Activated CD8-positive, alpha-beta memory T cell treated with anti-CD3 and anti-CD28 coated beads, Interleukin-2, amount 50 U/mL, for 1 hour (primary cell): Measurements from ENCODE around the gene KANSL1.
"Not testable (repeated sequence)": the region's sequence is repeated elsewhere in the genome, so short reads cannot be mapped to it uniquely, and the experiment has no call there.

Source experiments
- DNase-seq: peaks from one replicate; pipeline ENCODE4 v3.0.0-alpha.2; 2020; ENCODE audit errors: extremely low read depth

KANSL1 gene

DNA sequence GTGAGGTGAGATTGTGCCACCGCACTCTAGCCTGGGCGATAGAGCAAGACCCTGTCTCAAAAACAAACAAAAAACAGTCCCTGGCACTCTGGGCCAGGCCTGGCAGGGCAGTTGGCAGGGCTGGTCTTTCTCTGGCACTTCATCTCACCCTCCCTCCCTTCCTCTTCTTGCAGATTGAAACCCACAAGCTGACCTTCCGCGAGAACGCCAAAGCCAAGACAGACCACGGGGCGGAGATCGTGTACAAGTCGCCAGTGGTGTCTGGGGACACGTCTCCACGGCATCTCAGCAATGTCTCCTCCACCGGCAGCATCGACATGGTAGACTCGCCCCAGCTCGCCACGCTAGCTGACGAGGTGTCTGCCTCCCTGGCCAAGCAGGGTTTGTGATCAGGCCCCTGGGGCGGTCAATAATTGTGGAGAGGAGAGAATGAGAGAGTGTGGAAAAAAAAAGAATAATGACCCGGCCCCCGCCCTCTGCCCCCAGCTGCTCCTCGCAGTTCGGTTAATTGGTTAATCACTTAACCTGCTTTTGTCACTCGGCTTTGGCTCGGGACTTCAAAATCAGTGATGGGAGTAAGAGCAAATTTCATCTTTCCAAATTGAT lies 169.3 kb downstream of the KANSL1 start:
- DNase-seq: no peak

DNA sequence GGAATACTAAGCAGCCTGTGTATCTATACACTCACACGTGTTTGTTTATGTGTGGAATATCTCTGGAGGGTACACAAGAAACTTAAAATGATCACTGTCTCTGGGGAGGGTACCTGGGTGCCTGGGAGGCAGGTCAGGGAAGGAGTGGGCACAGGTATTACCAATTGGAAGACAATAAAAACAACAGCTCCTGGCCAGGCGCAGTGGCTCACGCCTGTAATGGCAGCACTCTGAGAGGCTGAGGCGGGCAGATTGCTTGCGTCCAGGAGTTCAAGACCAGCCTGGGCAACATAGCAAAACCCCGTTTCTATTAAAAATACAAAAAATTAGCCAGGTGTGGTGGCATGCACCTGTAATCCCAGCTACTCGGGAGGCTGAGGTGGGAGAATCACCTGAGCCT lies 169.9 kb downstream of the KANSL1 start:
- DNase-seq: not testable (repeated sequence)

DNA sequence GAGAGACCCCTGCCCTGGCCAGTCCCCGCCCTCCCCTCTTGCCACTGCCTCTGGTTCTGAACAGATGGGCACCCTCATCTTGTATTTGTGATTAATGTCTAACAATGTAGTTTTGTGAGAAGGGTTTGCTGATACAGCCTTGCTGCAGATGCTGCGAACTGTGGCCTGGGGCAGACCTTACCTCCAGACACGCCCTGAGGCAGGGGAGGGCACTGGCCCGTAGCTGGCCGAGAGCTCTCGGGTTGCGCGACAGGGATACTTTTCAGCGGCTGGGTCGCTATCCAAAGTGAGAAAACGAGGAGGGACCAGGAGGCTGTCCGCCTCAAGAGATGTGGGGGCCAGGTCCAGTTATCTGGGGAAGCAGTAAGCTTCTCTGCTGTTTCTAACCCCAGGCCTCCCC lies 172.2 kb downstream of the KANSL1 start:
- no peak for DNase-seq

DNA sequence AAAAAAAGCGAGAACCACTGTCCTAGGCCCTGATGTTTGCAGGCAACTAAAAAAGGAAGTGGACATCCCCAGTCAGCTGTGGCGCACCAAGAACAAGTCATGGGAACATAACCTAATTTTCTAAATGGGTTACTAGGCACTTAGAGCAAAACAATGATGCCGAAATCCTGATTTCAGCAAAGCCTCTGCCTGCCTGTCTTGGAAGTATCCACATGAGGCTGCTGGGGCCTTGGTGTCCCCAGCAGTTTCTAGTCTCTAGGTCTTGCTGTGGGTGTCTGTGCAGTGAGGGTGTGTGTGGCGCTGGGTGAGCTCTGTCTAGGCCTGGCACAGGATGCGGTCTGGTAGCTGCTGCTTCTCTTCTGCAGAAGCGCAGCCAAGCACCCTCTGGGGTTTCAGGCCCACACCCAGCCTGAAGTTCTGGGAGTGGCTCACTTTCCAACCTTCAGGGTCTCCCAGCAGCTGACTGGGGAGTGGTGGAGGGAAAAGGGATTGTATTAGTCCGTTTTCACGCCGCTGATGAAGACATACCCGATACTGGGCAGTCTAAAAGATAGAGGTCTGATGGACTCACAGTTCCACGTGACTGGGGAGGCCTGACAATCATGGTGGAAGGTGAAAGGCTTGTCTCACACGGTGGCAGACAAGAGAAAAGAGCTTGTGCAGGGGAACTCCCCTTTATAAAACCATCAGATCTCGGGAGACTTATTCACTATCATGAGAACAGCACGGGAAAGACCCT lies 173.0 kb downstream of the KANSL1 start:
- DNase-seq: peak; percentile 22

DNA sequence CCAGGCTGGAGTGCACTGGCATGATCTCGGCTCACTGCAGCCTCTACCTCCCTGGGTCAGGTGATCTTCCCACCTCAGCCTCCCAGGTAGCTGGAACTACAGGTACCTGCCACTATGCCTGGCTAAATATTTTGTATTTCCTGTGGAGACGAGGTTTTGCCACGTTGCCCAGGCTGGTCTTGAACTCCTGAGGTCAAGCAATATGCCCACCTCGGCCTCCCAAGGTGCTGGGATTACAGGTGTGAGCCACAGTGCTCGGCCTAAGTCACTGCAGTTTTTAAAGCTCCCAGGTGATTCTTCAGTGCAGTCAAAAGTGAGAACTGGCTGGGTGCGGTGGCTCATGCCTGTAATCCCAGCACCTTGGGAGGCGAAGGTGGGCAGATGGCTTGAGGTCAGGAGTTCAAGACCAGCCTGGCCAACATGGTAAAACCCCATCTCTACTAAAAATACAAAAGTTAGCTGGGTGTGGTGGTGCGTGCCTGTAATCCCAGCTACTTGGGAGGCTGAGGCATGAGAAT lies 173.8 kb downstream of the KANSL1 start:
- not testable (repeated sequence) for DNase-seq

DNA sequence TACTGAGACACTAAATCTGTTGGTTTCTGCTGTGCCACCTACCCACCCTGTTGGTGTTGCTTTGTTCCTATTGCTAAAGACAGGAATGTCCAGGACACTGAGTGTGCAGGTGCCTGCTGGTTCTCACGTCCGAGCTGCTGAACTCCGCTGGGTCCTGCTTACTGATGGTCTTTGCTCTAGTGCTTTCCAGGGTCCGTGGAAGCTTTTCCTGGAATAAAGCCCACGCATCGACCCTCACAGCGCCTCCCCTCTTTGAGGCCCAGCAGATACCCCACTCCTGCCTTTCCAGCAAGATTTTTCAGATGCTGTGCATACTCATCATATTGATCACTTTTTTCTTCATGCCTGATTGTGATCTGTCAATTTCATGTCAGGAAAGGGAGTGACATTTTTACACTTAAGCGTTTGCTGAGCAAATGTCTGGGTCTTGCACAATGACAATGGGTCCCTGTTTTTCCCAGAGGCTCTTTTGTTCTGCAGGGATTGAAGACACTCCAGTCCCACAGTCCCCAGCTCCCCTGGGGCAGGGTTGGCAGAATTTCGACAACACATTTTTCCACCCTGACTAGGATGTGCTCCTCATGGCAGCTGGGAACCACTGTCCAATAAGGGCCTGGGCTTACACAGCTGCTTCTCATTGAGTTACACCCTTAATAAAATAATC lies 179.6 kb downstream of the KANSL1 start:
- DNase-seq: no peak

DNA sequence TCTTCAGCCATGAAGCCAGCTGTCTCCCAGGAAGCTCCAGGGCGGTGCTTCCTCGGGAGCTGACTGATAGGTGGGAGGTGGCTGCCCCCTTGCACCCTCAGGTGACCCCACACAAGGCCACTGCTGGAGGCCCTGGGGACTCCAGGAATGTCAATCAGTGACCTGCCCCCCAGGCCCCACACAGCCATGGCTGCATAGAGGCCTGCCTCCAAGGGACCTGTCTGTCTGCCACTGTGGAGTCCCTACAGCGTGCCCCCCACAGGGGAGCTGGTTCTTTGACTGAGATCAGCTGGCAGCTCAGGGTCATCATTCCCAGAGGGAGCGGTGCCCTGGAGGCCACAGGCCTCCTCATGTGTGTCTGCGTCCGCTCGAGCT lies 180.1 kb downstream of the KANSL1 start:
- no peak for DNase-seq

DNA sequence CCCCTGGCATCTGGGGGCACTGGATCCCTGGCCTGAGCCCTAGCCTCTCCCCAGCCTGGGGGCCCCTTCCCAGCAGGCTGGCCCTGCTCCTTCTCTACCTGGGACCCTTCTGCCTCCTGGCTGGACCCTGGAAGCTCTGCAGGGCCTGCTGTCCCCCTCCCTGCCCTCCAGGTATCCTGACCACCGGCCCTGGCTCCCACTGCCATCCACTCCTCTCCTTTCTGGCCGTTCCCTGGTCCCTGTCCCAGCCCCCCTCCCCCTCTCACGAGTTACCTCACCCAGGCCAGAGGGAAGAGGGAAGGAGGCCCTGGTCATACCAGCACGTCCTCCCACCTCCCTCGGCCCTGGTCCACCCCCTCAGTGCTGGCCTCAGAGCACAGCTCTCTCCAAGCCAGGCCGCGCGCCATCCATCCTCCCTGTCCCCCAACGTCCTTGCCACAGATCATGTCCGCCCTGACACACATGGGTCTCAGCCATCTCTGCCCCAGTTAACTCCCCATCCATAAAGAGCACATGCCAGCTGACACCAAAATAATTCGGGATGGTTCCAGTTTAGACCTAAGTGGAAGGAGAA lies 180.6 kb downstream of the KANSL1 start:
- DNase-seq: no peak

DNA sequence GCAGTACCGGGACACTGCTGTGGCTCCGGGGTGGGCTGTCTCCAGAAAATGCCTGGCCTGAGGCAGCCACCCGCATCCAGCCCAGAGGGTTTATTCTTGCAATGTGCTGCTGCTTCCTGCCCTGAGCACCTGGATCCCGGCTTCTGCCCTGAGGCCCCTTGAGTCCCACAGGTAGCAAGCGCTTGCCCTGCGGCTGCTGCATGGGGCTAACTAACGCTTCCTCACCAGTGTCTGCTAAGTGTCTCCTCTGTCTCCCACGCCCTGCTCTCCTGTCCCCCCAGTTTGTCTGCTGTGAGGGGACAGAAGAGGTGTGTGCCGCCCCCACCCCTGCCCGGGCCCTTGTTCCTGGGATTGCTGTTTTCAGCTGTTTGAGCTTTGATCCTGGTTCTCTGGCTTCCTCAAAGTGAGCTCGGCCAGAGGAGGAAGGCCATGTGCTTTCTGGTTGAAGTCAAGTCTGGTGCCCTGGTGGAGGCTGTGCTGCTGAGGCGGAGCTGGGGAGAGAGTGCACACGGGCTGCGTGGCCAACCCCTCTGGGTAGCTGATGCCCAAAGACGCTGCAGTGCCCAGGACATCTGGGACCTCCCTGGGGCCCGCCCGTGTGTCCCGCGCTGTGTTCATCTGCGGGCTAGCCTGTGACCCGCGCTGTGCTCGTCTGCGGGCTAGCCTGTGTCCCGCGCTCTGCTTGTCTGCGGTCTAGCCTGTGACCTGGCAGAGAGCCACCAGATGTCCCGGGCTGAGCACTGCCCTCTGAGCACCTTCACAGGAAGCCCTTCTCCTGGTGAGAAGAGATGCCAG lies 181.3 kb downstream of the KANSL1 start:
- DNase-seq: no peak

DNA sequence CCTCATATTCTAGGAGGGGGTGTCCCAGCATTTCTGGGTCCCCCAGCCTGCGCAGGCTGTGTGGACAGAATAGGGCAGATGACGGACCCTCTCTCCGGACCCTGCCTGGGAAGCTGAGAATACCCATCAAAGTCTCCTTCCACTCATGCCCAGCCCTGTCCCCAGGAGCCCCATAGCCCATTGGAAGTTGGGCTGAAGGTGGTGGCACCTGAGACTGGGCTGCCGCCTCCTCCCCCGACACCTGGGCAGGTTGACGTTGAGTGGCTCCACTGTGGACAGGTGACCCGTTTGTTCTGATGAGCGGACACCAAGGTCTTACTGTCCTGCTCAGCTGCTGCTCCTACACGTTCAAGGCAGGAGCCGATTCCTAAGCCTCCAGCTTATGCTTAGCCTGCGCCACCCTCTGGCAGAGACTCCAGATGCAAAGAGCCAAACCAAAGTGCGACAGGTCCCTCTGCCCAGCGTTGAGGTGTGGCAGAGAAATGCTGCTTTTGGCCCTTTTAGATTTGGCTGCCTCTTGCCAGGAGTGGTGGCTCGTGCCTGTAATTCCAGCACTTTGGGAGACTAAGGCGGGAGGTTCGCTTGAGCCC lies 182.5 kb downstream of the KANSL1 start:
- no peak for DNase-seq

DNA sequence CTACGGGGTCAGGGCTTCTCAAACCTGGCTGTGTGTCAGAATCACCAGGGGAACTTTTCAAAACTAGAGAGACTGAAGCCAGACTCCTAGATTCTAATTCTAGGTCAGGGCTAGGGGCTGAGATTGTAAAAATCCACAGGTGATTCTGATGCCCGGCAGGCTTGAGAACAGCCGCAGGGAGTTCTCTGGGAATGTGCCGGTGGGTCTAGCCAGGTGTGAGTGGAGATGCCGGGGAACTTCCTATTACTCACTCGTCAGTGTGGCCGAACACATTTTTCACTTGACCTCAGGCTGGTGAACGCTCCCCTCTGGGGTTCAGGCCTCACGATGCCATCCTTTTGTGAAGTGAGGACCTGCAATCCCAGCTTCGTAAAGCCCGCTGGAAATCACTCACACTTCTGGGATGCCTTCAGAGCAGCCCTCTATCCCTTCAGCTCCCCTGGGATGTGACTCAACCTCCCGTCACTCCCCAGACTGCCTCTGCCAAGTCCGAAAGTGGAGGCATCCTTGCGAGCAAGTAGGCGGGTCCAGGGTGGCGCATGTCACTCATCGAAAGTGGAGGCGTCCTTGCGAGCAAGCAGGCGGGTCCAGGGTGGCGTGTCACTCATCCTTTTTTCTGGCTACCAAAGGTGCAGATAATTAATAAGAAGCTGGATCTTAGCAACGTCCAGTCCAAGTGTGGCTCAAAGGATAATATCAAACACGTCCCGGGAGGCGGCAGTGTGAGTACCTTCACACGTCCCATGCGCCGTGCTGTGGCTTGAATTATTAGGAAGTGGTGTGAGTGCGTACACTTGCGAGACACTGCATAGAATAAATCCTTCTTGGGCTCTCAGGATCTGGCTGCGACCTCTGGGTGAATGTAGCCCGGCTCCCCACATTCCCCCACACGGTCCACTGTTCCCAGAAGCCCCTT lies 183.3 kb downstream of the KANSL1 start:
- no peak for DNase-seq

DNA sequence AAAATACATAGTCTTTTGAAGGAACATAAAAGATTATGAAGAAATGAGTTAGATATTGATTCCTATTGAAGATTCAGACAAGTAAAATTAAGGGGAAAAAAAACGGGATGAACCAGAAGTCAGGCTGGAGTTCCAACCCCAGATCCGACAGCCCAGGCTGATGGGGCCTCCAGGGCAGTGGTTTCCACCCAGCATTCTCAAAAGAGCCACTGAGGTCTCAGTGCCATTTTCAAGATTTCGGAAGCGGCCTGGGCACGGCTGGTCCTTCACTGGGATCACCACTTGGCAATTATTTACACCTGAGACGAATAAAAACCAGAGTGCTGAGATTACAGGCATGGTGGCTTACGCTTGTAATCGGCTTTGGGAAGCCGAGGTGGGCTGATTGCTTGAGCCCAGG lies 184.6 kb downstream of the KANSL1 start:
- no peak for DNase-seq

DNA sequence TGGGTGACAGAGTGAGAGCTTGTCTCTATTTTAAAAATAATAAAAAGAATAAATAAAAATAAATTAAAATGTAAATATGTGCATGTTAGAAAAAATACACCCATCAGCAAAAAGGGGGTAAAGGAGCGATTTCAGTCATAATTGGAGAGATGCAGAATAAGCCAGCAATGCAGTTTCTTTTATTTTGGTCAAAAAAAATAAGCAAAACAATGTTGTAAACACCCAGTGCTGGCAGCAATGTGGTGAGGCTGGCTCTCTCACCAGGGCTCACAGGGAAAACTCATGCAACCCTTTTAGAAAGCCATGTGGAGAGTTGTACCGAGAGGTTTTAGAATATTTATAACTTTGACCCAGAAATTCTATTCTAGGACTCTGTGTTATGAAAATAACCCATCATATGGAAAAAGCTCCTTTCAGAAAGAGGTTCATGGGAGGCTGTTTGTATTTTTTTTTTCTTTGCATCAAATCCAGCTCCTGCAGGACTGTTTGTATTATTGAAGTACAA lies 185.7 kb downstream of the KANSL1 start:
- no peak for DNase-seq

DNA sequence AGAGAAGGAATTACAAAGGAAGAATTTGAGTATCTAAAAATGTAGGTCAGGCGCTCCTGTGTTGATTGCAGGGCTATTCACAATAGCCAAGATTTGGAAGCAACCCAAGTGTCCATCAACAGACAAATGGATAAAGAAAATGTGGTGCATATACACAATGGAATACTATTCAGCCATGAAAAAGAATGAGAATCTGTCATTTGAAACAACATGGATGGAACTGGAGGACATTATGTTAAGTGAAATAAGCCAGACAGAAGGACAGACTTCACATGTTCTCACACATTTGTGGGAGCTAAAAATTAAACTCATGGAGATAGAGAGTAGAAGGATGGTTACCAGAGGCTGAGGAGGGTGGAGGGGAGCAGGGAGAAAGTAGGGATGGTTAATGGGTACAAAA lies 187.1 kb downstream of the KANSL1 start:
- DNase-seq: not testable (repeated sequence)

DNA sequence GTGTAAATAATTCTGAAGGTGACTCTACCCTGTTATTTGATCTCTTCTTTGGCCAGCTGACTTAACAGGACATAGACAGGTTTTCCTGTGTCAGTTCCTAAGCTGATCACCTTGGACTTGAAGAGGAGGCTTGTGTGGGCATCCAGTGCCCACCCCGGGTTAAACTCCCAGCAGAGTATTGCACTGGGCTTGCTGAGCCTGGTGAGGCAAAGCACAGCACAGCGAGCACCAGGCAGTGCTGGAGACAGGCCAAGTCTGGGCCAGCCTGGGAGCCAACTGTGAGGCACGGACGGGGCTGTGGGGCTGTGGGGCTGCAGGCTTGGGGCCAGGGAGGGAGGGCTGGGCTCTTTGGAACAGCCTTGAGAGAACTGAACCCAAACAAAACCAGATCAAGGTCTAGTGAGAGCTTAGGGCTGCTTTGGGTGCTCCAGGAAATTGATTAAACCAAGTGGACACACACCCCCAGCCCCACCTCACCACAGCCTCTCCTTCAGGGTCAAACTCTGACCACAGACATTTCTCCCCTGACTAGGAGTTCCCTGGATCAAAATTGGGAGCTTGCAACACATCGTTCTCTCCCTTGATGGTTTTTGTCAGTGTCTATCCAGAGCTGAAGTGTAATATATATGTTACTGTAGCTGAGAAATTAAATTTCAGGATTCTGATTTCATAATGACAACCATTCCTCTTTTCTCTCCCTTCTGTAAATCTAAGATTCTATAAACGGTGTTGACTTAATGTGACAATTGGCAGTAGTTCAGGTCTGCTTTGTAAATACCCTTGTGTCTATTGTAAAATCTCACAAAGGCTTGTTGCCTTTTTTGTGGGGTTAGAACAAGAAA lies 189.1 kb downstream of the KANSL1 start:
- no peak for DNase-seq

DNA sequence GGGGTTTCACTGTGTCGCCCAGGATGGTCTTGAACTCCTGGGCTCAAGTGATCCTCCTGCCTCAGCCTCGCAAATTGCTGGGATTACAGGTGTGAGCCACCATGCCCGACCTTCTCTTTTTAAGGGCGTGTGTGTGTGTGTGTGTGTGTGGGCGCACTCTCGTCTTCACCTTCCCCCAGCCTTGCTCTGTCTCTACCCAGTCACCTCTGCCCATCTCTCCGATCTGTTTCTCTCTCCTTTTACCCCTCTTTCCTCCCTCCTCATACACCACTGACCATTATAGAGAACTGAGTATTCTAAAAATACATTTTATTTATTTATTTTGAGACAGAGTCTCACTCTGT lies 190.3 kb downstream of the KANSL1 start:
- no peak for DNase-seq

DNA sequence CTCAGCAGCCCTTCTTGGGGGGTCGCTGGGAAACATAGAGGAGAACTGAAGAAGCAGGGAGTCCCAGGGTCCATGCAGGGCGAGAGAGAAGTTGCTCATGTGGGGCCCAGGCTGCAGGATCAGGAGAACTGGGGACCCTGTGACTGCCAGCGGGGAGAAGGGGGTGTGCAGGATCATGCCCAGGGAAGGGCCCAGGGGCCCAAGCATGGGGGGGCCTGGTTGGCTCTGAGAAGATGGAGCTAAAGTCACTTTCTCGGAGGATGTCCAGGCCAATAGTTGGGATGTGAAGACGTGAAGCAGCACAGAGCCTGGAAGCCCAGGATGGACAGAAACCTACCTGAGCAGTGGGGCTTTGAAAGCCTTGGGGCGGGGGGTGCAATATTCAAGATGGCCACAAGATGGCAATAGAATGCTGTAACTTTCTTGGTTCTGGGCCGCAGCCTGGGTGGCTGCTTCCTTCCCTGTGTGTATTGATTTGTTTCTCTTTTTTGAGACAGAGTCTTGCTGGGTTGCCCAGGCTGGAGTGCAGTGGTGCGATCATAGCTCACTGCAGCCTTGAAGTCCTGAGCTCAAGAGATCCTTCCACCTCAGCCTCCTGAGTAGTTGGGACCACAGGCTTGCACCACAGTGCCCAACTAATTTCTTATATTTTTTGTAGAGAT lies 190.8 kb downstream of the KANSL1 start:
- DNase-seq: peak; percentile 28

DNA sequence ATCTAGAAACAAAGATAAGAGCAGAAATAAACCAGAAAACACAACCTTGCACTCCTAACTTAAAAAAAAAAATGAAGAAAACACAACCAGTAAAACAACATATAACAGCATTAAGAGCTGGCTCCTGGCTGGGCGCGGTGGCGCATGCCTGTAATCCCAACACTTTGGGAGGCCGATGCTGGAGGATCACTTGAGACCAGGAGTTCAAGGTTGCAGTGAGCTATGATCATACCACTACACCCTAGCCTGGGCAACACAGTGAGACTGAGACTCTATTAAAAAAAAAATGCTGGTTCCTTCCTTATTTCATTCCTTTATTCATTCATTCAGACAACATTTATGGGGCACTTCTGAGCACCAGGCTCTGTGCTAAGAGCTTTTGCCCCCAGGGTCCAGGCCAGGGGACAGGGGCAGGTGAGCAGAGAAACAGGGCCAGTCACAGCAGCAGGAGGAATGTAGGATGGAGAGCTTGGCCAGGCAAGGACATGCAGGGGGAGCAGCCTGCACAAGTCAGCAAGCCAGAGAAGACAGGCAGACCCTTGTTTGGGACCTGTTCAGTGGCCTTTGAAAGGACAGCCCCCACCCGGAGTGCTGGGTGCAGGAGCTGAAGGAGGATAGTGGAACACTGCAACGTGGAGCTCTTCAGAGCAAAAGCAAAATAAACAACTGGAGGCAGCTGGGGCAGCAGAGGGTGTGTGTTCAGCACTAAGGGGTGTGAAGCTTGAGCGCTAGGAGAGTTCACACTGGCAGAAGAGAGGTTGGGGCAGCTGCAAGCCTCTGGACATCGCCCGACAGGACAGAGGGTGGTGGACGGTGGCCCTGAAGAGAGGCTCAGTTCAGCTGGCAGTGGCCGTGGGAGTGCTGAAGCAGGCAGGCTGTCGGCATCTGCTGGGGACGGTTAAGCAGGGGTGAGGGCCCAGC lies 191.6 kb downstream of the KANSL1 start:
- no peak for DNase-seq
